ENCODE results near the gene CHD6. TPM values are rescaled to one million over a fixed set of nuclear protein-coding genes. Genes with fewer than 3 reads are reported as not detected.

CHD6 gene
- total RNA-seq, 1 donor, result 90.5 TPM

GRCh38 chr20:41373931-41374920 is 244.0 kb downstream of the CHD6 start:
- Histone ChIP-seq H3K27me3 (ENCODE audit: insufficient read depth, low read length) (no peaks in the 10 kb centered on the region), H3K4me1 (ENCODE audit: insufficient read depth, low read length) (no peaks in the 10 kb centered on the region), H3K9me3 (ENCODE audit: low read depth, low read length) (no peaks in the 10 kb centered on the region), H3K4me3 (ENCODE audit: low read length) (no peak overlapping the region)

GRCh38 chr20:41373251-41373783 is 244.9 kb downstream of the CHD6 start:
- H3K4me3 ChIP-seq (ENCODE audit: low read length), result no peak overlapping the region
- H3K4me1 ChIP-seq (ENCODE audit: insufficient read depth, low read length), result no peaks in the 10 kb centered on the region
- no peaks in the 10 kb centered on the region for H3K27me3 ChIP-seq (ENCODE audit: insufficient read depth, low read length)

GRCh38 chr20:41371371-41371770 is 246.8 kb downstream of the CHD6 start:
- Histone ChIP-seq H3K27me3 (ENCODE audit: insufficient read depth, low read length) (peaks cover 12% of the 10 kb centered on the region), H3K4me3 (ENCODE audit: low read length) (no peak overlapping the region), H3K9me3 (ENCODE audit: low read depth, low read length) (no peaks in the 10 kb centered on the region), H3K4me1 (ENCODE audit: insufficient read depth, low read length) (no peaks in the 10 kb centered on the region)

More at GRCh38 chr20:41373251-41373783, 244.9 kb downstream of the CHD6 start:
- no peaks in the 10 kb centered on the region for H3K9me3 ChIP-seq (ENCODE audit: low read depth, low read length)

- Histone ChIP-seq H3K4me3 (ENCODE audit: low read length) (no peak overlapping the region), H3K4me1 (ENCODE audit: insufficient read depth, low read length) (no peaks in the 10 kb centered on the region)
These were observed 248.0 kb downstream of the CHD6 start for GRCh38 chr20:41370176-41370575.

GRCh38 chr20:41369673-41370072 is 248.5 kb downstream of the CHD6 start:
- H3K27me3 ChIP-seq (ENCODE audit: insufficient read depth, low read length), result peaks cover 18% of the 10 kb centered on the region

More at GRCh38 chr20:41370176-41370575, 248.0 kb downstream of the CHD6 start:
- Histone ChIP-seq H3K27me3 (ENCODE audit: insufficient read depth, low read length) (peaks cover 18% of the 10 kb centered on the region), H3K9me3 (ENCODE audit: low read depth, low read length) (no peaks in the 10 kb centered on the region)

GRCh38 chr20:41367956-41368355 is 250.2 kb downstream of the CHD6 start:
- H3K27me3 ChIP-seq (ENCODE audit: insufficient read depth, low read length), result peaks cover 18% of the 10 kb centered on the region
- H3K9me3 ChIP-seq (ENCODE audit: low read depth, low read length), result no peaks in the 10 kb centered on the region
- H3K4me3 ChIP-seq (ENCODE audit: low read length), result no peak overlapping the region
- no peaks in the 10 kb centered on the region for H3K4me1 ChIP-seq (ENCODE audit: insufficient read depth, low read length)

More at GRCh38 chr20:41369673-41370072, 248.5 kb downstream of the CHD6 start:
- Histone ChIP-seq H3K9me3 (ENCODE audit: low read depth, low read length) (no peaks in the 10 kb centered on the region), H3K4me3 (ENCODE audit: low read length) (no peak overlapping the region), H3K4me1 (ENCODE audit: insufficient read depth, low read length) (no peaks in the 10 kb centered on the region)

- Histone ChIP-seq H3K27me3 (ENCODE audit: insufficient read depth, low read length) (peaks cover 18% of the 10 kb centered on the region), H3K9me3 (ENCODE audit: low read depth, low read length) (no peaks in the 10 kb centered on the region), H3K4me1 (ENCODE audit: insufficient read depth, low read length) (no peaks in the 10 kb centered on the region), H3K4me3 (ENCODE audit: low read length) (no peak overlapping the region)
These were observed 250.8 kb downstream of the CHD6 start for GRCh38 chr20:41367393-41367695.

- no peak within 1 kb of the TSS for H3K4me3 ChIP-seq (ENCODE audit: low read length)
- no peaks in the 10 kb centered on the region for H3K4me1 ChIP-seq (ENCODE audit: insufficient read depth, low read length)
- peaks cover 18% of the 10 kb centered on the region for H3K27me3 ChIP-seq (ENCODE audit: insufficient read depth, low read length)
- H3K9me3 ChIP-seq (ENCODE audit: low read depth, low read length), result no peaks in the 10 kb centered on the region
These were observed 251.4 kb downstream of the CHD6 start, which contains the start of gene EMILIN3 for GRCh38 chr20:41366546-41367392. Gene EMILIN3 (minus strand): TSS chr20:41366818. CDS start chr20:41366634, 184 bp downstream.

- H3K4me3 ChIP-seq (ENCODE audit: low read length), result no peak overlapping the region
These were observed 252.2 kb downstream of the CHD6 start for GRCh38 chr20:41365777-41366545.

GRCh38 chr20:41364967-41365765 is 253.0 kb downstream of the CHD6 start:
- Histone ChIP-seq H3K27me3 (ENCODE audit: insufficient read depth, low read length) (peaks cover 18% of the 10 kb centered on the region), H3K4me1 (ENCODE audit: insufficient read depth, low read length) (no peaks in the 10 kb centered on the region), H3K9me3 (ENCODE audit: low read depth, low read length) (no peaks in the 10 kb centered on the region), H3K4me3 (ENCODE audit: low read length) (no peak overlapping the region)

More at GRCh38 chr20:41365777-41366545, 252.2 kb downstream of the CHD6 start:
- Histone ChIP-seq H3K9me3 (ENCODE audit: low read depth, low read length) (no peaks in the 10 kb centered on the region), H3K27me3 (ENCODE audit: insufficient read depth, low read length) (peaks cover 18% of the 10 kb centered on the region), H3K4me1 (ENCODE audit: insufficient read depth, low read length) (no peaks in the 10 kb centered on the region)

GRCh38 chr20:41364236-41364855 is 253.8 kb downstream of the CHD6 start:
- peaks cover 18% of the 10 kb centered on the region for H3K27me3 ChIP-seq (ENCODE audit: insufficient read depth, low read length)
- H3K9me3 ChIP-seq (ENCODE audit: low read depth, low read length), result no peaks in the 10 kb centered on the region
- no peaks in the 10 kb centered on the region for H3K4me1 ChIP-seq (ENCODE audit: insufficient read depth, low read length)
- H3K4me3 ChIP-seq (ENCODE audit: low read length), result no peak overlapping the region

GRCh38 chr20:41363601-41364000 is 254.6 kb downstream of the CHD6 start:
- no peaks in the 10 kb centered on the region for H3K9me3 ChIP-seq (ENCODE audit: low read depth, low read length)
- H3K4me3 ChIP-seq (ENCODE audit: low read length), result no peak overlapping the region
- H3K27me3 ChIP-seq (ENCODE audit: insufficient read depth, low read length), result peaks cover 18% of the 10 kb centered on the region
- H3K4me1 ChIP-seq (ENCODE audit: insufficient read depth, low read length), result no peaks in the 10 kb centered on the region

- Histone ChIP-seq H3K4me1 (ENCODE audit: insufficient read depth, low read length) (no peaks in the 10 kb centered on the region), H3K27me3 (ENCODE audit: insufficient read depth, low read length) (peaks cover 15% of the 10 kb centered on the region), H3K4me3 (ENCODE audit: low read length) (no peak overlapping the region), H3K9me3 (ENCODE audit: low read depth, low read length) (no peaks in the 10 kb centered on the region)
These were observed 255.4 kb downstream of the CHD6 start for GRCh38 chr20:41362748-41363140.

All from mononuclear cell (primary cell).